Trophoblast cell (in vitro differentiated cells and primary cell): ENCODE results near the gene MACROH2A1.
A peak's percentile ranks its signal among the peaks of the same experiment; 100 is the strongest.

Experiments used
- DNase-seq, 2 donors: peaks; one replicate each; pipeline ENCODE4 v3.0.0-alpha.2; 2016
- H2AFZ ChIP-seq: 2 replicates; pipeline ENCODE4 v1.6.1; 2013; ENCODE audit warnings: low read length, moderate library complexity, mild to moderate bottlenecking; ENCODE audit not compliant: insufficient read depth, poor library complexity
- H2AK5ac ChIP-seq: 2 replicates; pipeline ENCODE4 v1.6.1; 2013; ENCODE audit warnings: mild to moderate bottlenecking, low read length
- H2BK120ac ChIP-seq: 2 replicates; pipeline ENCODE4 v1.6.1; 2013; ENCODE audit warnings: low read length, mild to moderate bottlenecking, moderate library complexity; ENCODE audit not compliant: insufficient read depth, poor library complexity
- H2BK12ac ChIP-seq: 2 replicates; pipeline ENCODE4 v1.6.1; 2013; ENCODE audit warnings: mild to moderate bottlenecking, low read length, moderate library complexity
- H2BK5ac ChIP-seq: 2 replicates; pipeline ENCODE4 v1.6.1; 2013; ENCODE audit warnings: low read length, low read depth, moderate library complexity, mild to moderate bottlenecking; ENCODE audit not compliant: poor library complexity
- H3K14ac ChIP-seq: 2 replicates; pipeline ENCODE4 v1.6.1; 2013; ENCODE audit warnings: mild to moderate bottlenecking, low read length
- H3K18ac ChIP-seq: 2 replicates; pipeline ENCODE4 v1.6.1; 2013; ENCODE audit warnings: mild to moderate bottlenecking, low read length
- H3K23ac ChIP-seq: 2 replicates; pipeline ENCODE4 v1.6.1; 2013; ENCODE audit warnings: low read length
- H3K27ac ChIP-seq: 2 replicates; pipeline ENCODE4 v1.5.1; 2013; ENCODE audit warnings: low read depth, mild to moderate bottlenecking, inconsistent platforms, low read length, moderate library complexity
- H3K27me3 ChIP-seq: 2 replicates; pipeline ENCODE4 v1.6.1; 2013; ENCODE audit warnings: inconsistent platforms, mild to moderate bottlenecking, low read length, moderate library complexity; ENCODE audit not compliant: insufficient read depth
- H3K36me3 ChIP-seq, 2 experiments: 1 replicate in 1 of 2; 2 replicates in 1 of 2; pipeline ENCODE4 v1.6.1; 2013; ENCODE audit warnings: low read length in 2 of 2, mild to moderate bottlenecking in 2 of 2, moderate library complexity in 1 of 2; ENCODE audit not compliant: insufficient read depth in 2 of 2, control insufficient read depth in 1 of 2
- H3K4ac ChIP-seq: 2 replicates; pipeline ENCODE4 v1.6.1; 2013; ENCODE audit warnings: low read depth, mild to moderate bottlenecking, low read length, moderate library complexity
- H3K4me1 ChIP-seq, 2 experiments: 1 replicate in 1 of 2; 2 replicates in 1 of 2; pipeline ENCODE4 v1.6.1; 2013; ENCODE audit warnings: low read length in 2 of 2, mild to moderate bottlenecking in 2 of 2, moderate library complexity in 1 of 2; ENCODE audit not compliant: insufficient read depth in 2 of 2, control insufficient read depth in 1 of 2
- H3K4me2 ChIP-seq: 2 replicates; pipeline ENCODE4 v1.6.1; 2013; ENCODE audit warnings: inconsistent platforms, mild to moderate bottlenecking, low read length, moderate library complexity
- H3K4me3 ChIP-seq: 2 replicates; pipeline ENCODE4 v1.5.1; 2013; ENCODE audit warnings: mild to moderate bottlenecking, low read depth, low read length, inconsistent platforms
- H3K79me1 ChIP-seq: one replicate; pipeline ENCODE4 v1.6.1; 2013; ENCODE audit warnings: low read length
- H3K79me2 ChIP-seq: 2 replicates; pipeline ENCODE4 v1.6.1; 2013; ENCODE audit warnings: low read length, mild to moderate bottlenecking; ENCODE audit not compliant: control insufficient read depth, insufficient read depth, poor library complexity
- H3K9ac ChIP-seq: 2 replicates; pipeline ENCODE4 v1.6.1; 2013; ENCODE audit warnings: mild to moderate bottlenecking, low read length
- H3K9me3 ChIP-seq: 2 replicates; pipeline ENCODE4 v1.6.1; 2013; ENCODE audit warnings: low read depth, mild to moderate bottlenecking, control low read depth, inconsistent platforms, low read length; ENCODE audit not compliant: insufficient read depth
- H4K12ac ChIP-seq: 2 replicates; pipeline ENCODE4 v1.6.1; 2013; ENCODE audit warnings: low read depth, mild to moderate bottlenecking, low read length, moderate library complexity
- H4K8ac ChIP-seq: 2 replicates; pipeline ENCODE4 v1.6.1; 2013; ENCODE audit warnings: low read depth, mild to moderate bottlenecking, low read length, moderate library complexity
- H4K91ac ChIP-seq: one replicate; pipeline ENCODE4 v1.6.1; 2013; ENCODE audit warnings: low read depth, mild to moderate bottlenecking, low read length, moderate library complexity
- WGBS: extraction: QIAGEN DNeasy Blood & Tissue Kit; methylation state at CpG from one replicate; pipeline ENCODE4 v1.1.7; 2013; ENCODE audit warnings: missing lambda C conversion rate; ENCODE audit not compliant: insufficient read length, insufficient coverage; ENCODE audit errors: extremely low coverage; 5-methylcytosine and 5-hydroxymethylcytosine counted together

MACROH2A1 gene

DNA sequence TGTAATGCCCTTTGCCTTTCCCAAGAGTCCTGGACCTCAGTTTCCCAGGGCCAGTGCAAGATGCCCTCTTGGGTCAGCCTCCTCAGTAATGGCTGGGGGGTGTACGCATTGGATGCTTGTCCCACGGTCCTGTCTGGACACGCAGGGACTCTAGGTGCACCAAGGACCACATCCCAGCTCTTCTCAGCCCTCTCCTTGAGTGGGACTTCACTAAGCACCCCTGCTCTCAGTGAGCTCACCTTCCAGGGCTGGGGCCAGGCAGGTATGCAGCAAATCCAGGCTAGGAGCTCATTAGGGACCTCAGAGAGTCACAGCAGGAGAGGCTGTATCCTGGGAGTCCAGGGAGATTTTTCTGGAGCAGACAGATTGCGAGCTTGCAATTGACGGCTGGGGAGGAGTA lies 59.8 kb downstream of the MACROH2A1 start:
- H3K79me1 ChIP-seq, result no peaks in the 10 kb centered on the region
- no CpG with 5 or more reads among the region's 5 CpGs for WGBS
- no peak overlapping the region for H3K18ac ChIP-seq

DNA sequence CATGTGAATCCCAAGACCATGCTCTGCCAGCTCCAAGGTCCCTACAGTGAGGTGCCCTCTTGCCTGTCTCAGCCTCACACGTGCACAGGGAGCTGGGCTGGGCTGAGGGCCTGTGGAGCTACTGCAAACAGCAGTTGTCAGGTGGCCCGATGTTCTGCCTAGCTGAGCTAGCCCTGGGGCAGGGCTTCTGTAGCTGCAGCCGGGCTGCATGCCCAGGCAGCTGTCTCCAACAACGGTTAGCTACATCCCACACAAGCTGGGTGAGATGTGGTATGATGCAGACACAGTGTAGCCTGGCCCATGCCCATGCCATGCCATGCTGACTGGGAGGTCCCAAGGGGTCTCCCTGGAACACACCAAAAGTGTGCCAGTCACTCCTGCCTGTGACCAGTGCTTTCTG lies 62.0 kb downstream of the MACROH2A1 start:
- peak overlapping the region; percentile 10 for H3K23ac ChIP-seq

More for the DNA sequence above, 59.8 kb downstream of the MACROH2A1 start:
- H2AFZ ChIP-seq, result no peak overlapping the region
- DNase-seq, result no peak
- H2AK5ac ChIP-seq, result no peak overlapping the region
- no peak overlapping the region for H4K8ac ChIP-seq
- no peak overlapping the region for H3K4ac ChIP-seq
- H3K79me2 ChIP-seq, result no peaks in the 10 kb centered on the region
- no peak overlapping the region for H3K14ac ChIP-seq
- no peak overlapping the region for H3K4me3 ChIP-seq
- no peaks in the 10 kb centered on the region for H3K9me3 ChIP-seq
- no peak overlapping the region for H4K12ac ChIP-seq
- H3K36me3 ChIP-seq, result peaks cover 73 to 89% of the 10 kb centered on the region in 2 experiments
- H2BK12ac ChIP-seq, result no peak overlapping the region
- H2BK120ac ChIP-seq, result no peak overlapping the region
- no peaks in the 10 kb centered on the region for H3K27me3 ChIP-seq
- H2BK5ac ChIP-seq, result no peak overlapping the region
- H3K9ac ChIP-seq, result no peak overlapping the region
- no peak overlapping the region for H4K91ac ChIP-seq
- H3K23ac ChIP-seq, result no peak overlapping the region
- H3K4me2 ChIP-seq, result no peak overlapping the region
- H3K4me1 ChIP-seq, result no peaks in the 10 kb centered on the region
- no peak overlapping the region for H3K27ac ChIP-seq

DNA sequence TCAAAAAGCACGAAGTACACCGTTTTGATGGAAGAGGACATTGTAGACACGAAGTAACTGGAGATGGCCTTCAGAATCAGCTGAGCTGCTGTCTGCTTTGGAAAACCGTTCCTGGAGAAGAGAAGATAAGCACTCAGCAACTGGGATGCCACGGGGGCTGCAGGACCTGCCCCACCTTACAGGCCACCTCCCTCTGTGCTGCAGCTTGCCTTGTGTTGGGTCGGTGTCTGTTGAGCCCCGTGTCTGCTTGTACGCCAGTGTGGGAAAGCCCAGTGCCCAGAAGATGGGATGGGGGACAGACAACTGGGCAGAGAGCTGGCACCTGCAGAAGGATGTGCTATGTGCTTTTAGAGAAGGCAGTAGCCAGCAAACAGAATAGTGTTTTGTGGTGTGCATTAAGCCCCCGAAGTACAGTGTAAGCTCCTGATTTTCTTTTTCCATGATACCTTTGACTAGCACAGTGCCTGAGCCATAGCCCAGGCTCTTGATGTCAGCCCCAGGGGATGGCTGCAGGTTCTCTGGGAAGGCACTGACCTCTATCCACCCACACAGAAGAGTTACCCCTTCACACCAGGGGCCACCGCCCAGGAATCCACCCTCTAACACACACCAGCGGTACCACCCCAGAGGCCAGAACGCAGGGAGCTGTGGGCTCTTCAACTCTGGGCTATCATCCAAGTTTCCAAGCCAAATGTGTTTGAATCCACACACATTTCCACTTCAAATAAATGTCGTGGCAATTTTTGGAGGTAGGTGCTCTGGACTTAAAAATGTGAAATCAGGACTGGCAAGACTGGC lies 63.8 kb downstream of the MACROH2A1 start:
- H2BK5ac ChIP-seq, result no peak overlapping the region
- H3K4ac ChIP-seq, result no peak overlapping the region
- no peak overlapping the region for H4K8ac ChIP-seq
- no peak overlapping the region for H3K18ac ChIP-seq
- H3K14ac ChIP-seq, result no peak overlapping the region
- H3K23ac ChIP-seq, result no peak overlapping the region
- H3K79me2 ChIP-seq, result no peaks in the 10 kb centered on the region
- H4K12ac ChIP-seq, result no peak overlapping the region
- DNase-seq, result no peak
- H3K9me3 ChIP-seq, result no peaks in the 10 kb centered on the region
- H3K27ac ChIP-seq, result no peak overlapping the region
- no peaks in the 10 kb centered on the region for H3K27me3 ChIP-seq
- no peak overlapping the region for H2AFZ ChIP-seq
- WGBS, result no CpG with 5 or more reads among the region's 13 CpGs
- no peak overlapping the region for H2BK12ac ChIP-seq
- H4K91ac ChIP-seq, result no peak overlapping the region
- no peak overlapping the region for H3K4me2 ChIP-seq
- no peak overlapping the region for H3K9ac ChIP-seq
- H3K79me1 ChIP-seq, result no peaks in the 10 kb centered on the region
- no peaks in the 10 kb centered on the region for H3K4me1 ChIP-seq
- no peak overlapping the region for H2BK120ac ChIP-seq
- H3K36me3 ChIP-seq, result peaks cover 58 to 71% of the 10 kb centered on the region in 2 experiments
- no peak overlapping the region for H3K4me3 ChIP-seq
- no peak overlapping the region for H2AK5ac ChIP-seq

More for the DNA sequence above, 62.0 kb downstream of the MACROH2A1 start:
- H3K9ac ChIP-seq, result peak overlapping the region; percentile 23
- H3K4me3 ChIP-seq, result peak overlapping the region; percentile 32
- H2AFZ ChIP-seq, result no peak overlapping the region
- no peaks in the 10 kb centered on the region for H3K27me3 ChIP-seq
- H4K8ac ChIP-seq, result no peak overlapping the region
- H3K9me3 ChIP-seq, result no peaks in the 10 kb centered on the region
- no peak overlapping the region for H2BK12ac ChIP-seq
- no peak overlapping the region for H3K27ac ChIP-seq
- H3K4me1 ChIP-seq, result no peaks in the 10 kb centered on the region
- DNase-seq, result no peak
- H2AK5ac ChIP-seq, result no peak overlapping the region
- no peaks in the 10 kb centered on the region for H3K79me1 ChIP-seq
- H4K12ac ChIP-seq, result no peak overlapping the region
- H3K36me3 ChIP-seq, result peaks cover 65 to 77% of the 10 kb centered on the region in 2 experiments
- no peak overlapping the region for H3K4ac ChIP-seq
- no peak overlapping the region for H3K14ac ChIP-seq
- H3K79me2 ChIP-seq, result no peaks in the 10 kb centered on the region
- no peak overlapping the region for H2BK120ac ChIP-seq
- no peak overlapping the region for H4K91ac ChIP-seq
- WGBS, result no CpG with 5 or more reads among the region's 4 CpGs
- no peak overlapping the region for H2BK5ac ChIP-seq
- H3K18ac ChIP-seq, result no peak overlapping the region
- H3K4me2 ChIP-seq, result no peak overlapping the region

DNA sequence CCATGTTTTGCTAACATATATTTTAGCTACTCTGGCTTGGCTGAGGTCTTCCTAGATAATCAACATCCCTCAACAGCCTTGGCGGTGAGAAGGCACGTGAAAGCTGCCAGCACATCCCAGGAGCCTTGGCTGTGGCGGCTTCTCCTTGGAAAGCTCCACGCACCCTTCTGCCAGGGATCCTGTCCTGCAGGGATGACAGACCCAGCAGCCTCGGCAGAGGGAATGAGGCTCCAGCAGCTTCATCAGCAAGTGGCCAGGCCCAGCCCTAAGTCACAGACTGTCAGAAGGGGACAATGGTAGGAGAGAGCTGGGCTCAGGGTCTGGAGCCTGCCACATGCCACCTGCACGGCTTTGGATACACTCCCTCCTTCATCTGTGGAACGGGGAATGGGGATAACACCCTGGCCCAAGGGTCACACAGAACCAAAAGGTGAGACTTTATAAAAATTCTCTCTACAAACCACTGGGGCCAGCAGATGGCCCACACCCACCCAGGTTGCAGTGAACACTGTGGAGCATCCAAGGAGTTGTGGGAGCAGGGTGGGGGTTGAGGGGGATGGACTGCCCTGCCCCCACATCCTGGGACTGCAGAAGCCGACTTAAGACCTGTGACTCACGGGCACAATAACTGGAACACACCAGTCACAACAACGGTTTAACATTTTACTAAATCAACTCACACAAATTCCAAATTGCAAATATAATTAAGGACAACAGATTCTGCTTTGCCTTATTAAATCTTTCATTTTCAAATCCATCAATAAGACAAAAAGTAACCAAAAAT lies 65.1 kb downstream of the MACROH2A1 start:
- no peak overlapping the region for H2AFZ ChIP-seq
- H3K4me1 ChIP-seq, result no peaks in the 10 kb centered on the region
- H3K27me3 ChIP-seq, result no peaks in the 10 kb centered on the region
- no peaks in the 10 kb centered on the region for H3K9me3 ChIP-seq
- H3K36me3 ChIP-seq, result peaks cover 48 to 58% of the 10 kb centered on the region in 2 experiments
- no peak overlapping the region for H2AK5ac ChIP-seq
- H2BK12ac ChIP-seq, result no peak overlapping the region
- H2BK120ac ChIP-seq, result no peak overlapping the region
- no peaks in the 10 kb centered on the region for H3K79me2 ChIP-seq
- H3K4ac ChIP-seq, result no peak overlapping the region
- no peak overlapping the region for H3K23ac ChIP-seq
- H3K4me3 ChIP-seq, result no peak overlapping the region
- WGBS, result no CpG with 5 or more reads among the region's 10 CpGs
- H3K79me1 ChIP-seq, result no peaks in the 10 kb centered on the region
- no peak overlapping the region for H4K12ac ChIP-seq
- H3K27ac ChIP-seq, result no peak overlapping the region
- no peak overlapping the region for H3K18ac ChIP-seq
- no peak overlapping the region for H3K4me2 ChIP-seq
- no peak overlapping the region for H4K91ac ChIP-seq
- no peak overlapping the region for H2BK5ac ChIP-seq
- H4K8ac ChIP-seq, result no peak overlapping the region
- no peak overlapping the region for H3K14ac ChIP-seq
- no peak for DNase-seq
- H3K9ac ChIP-seq, result no peak overlapping the region
